Measurements from ENCODE around the gene FAM167B.

Gene FAM167B

GRCh38 chr1:32223683-32224082 lies 23.3 kb upstream of the FAM167B start:
- no peak for DNase-seq

DNA sequence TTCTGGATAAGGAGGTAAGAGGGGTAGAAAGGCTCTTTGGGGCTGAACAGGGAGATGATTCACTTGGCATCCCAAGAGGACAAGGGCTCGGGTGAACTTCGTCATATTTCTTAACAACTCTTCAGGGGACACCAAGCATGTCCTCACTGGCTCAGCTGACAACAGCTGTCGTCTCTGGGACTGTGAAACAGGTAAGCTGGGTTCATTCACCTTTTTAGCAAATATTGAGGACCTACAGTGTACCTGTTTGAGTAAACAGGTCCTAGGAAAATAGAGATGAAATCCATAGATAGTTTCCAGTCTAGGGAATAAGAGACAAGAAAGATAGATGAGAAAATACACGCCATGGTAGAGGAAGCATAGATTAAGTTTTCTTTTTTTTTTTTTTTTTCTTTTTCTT lies 22.7 kb upstream of the FAM167B start:
- no peak for DNase-seq

DNA sequence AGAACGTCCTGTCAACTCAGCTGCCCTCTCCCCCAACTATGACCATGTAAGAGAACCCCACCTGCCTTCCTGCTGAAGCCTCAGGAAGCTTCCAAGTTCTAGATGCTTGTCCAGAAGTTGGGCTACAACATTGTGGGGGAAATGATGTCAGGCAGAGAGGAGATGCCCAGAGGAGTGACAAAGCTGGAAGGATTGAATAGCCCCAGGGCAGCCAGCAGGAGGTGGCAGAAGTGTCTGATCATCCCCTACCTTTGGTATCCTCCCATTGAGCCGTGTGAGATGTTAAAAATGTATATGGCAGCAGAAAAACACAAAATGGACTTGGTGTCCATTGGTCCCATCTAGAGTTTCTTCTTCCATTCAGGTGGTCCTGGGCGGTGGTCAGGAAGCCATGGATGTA lies 18.3 kb upstream of the FAM167B start:
- DNase-seq: no peak

- DNase-seq: no peak
Measured at GRCh38 chr1:32231843-32232432, 15.1 kb upstream of the FAM167B start.

- DNase-seq: no peak
Measured at GRCh38 chr1:32232558-32233304, 14.3 kb upstream of the FAM167B start.

GRCh38 chr1:32234792-32235191 lies 12.2 kb upstream of the FAM167B start:
- no peak for DNase-seq

- no peak for DNase-seq
Measured at GRCh38 chr1:32239337-32239736, 7.7 kb upstream of the FAM167B start.

DNA sequence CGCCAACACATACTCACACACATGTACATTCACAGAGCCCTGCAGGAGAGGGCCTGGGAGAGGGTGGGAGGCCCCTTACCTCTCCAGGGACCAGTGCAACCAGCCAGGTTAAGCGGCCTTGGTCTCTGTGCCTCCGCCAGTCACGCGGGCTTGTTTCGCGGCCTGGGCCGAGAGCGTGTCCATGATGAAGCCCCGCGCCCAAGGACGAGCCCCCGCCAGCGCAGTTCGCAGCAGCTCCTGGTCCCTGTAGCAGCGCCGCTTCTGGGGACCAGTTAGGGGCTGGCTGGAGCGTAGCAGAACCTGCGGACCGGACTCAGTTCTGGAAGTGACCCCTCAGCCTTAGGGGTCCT lies 7.3 kb upstream of the FAM167B start:
- DNase-seq: no peak

DNA sequence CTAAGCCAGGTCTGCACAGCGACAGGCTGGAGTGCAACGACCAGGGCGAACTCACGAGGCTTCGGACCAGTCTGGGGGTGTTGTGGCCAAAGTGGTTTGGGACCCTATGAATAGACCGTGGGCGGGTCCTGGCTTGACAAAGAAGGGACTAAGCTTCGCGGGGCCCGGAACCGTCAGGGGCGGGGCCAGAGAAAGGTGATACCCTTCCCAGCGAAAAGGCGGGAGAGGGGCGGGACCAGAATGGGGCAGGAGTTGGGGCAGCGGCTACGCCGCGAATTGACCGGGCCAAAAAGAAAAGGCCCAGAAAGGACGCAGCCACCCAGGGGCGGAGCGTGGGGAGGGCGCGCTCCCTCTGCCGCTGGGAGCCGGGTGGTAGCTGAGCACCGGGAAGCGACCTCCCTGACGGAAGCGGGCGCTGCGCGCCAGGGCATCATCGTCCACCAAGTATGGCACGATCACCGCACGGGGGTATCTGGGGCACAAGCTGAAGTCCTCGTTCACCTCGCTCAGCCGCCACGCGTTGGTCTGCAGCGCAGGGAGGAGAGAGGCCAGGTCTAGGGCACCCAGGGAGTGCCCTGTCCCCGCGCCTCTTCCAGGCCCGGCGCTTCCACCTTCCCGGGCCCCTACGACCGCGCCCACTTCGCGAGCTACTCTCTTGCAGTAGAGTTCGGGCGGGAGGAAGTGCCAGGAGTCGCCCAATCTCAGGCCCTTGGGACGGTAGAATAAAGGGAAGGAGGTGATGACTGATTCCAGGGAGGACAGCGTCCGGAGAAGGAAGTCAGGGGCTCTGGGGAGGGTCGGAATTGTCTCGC lies 6.7 kb upstream of the FAM167B start:
- DNase-seq: peak; percentile 61

- DNase-seq: peak; percentile 44
Measured at GRCh38 chr1:32241001-32241763, 5.8 kb upstream of the FAM167B start.

DNA sequence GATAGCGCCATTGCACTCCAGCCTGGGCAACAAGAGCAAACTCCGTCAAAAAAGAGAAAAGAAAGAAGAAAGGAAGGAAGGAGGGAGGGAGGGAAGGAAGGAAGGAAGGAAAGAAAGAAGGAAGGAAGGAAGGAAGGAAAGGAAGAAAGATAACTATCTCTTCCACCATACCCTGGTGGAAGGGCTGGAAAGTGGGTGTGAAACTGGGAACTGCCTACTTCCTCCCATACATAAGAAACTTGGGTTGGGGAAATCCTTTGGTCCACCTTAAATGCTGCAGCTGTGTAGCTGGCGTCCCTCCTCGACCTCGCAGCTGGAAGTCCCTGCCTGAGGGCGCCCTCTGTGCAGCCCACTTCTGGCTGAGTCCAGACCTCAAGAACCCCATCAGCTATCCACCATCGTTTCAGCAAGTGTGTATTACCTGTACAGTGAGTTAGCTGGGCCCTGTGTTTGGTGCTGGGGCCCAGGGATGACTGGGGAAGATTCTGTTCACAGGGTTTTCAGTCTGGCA lies 4.6 kb upstream of the FAM167B start:
- no peak for DNase-seq

DNA sequence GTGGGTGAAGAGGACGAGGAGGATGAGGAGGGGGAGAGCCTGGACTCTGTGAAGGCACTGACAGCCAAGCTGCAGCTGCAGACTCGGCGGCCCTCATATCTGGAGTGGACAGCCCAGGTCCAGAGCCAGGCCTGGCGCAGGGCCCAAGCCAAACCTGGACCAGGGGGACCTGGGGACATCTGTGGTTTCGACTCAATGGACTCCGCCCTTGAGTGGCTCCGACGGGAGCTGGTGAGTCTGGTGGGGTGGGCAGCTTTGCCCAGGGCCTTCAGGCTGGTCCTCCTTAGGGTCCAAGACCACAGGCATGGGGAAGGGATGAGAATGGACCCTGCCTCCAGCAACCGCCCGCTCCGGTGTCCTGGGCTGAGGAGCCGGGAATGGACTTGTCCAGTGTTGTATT lies 430 bp downstream of the FAM167B start:
- DNase-seq: no peak

- peak; percentile 60 for DNase-seq
Measured at GRCh38 chr1:32247983-32248889, 1.2 kb downstream of the FAM167B start.

DNA sequence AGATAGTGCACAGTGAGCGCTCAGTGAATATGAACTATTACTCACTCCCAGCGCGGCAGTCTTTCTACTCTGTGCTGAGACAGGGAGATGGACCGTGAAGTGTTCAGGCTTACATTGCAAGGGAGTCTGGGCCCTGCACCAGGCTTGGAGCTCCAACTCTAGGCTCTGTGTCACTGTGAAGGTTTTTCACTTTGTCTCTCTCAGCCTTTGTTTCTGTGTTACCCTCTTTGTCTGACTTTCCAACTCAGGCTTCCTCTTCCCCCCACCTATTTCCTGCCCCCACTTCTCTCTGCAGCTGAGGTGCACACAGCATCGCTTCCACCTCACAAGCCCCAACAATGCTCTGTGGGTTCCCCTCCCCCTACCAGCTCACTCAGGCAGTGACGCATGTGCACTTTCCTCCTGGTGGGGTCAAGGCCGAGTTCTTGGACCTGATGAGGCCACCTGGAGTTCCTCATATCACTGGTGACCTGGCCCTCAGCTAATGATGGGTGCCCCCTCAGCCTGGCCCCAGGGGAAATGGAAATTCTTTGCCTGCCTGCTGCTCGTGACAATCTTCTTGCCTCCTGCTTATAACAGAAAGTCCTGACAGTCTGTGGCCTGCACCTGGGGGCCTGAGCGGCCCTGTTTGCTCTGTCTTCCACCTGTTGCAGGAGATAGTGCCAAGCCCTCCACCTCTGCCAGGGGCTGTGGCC lies 3.0 kb downstream of the FAM167B start:
- DNase-seq: no peak

DNA sequence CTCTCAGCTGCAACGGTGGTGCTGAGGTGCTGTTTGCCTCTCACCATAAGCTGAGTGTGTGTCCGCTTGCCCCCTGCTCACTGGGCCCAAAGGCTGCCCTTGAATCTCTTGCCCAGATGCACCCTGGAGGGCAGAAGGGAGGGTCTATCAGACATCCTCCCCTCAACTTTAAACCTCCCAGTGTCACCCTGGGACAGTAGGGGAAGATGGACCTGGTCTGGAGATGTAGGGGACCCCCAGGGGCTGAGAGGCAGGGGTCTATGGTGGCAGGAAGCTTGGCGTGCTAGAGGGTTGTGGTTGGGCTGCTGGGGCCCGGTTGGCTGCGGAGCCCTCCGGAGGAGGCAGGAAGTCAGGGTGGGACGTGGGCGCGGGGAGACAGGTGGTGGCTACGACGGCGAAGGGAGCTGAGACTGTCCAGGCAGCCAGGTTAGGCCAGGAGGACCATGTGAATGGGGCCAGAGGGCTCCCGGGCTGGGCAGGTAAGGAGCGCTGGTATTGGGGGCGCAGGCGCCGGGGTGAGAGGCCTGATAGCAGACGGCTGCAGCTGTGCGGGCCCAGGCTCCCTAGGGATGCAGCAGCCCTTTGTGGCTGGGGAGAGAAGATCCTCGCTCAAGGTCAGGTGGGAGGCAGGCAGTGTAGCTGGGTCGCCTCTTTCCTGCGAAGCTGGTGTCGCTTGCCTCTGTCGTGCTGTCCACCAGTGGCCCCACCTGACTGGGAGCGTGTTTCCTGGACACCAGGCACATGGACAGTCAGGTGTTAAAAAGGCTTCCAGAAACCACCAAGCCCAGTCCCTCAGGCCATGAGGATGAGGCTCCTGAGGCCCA lies 4.1 kb downstream of the FAM167B start, which contains the start of gene LCK:
Gene LCK (plus strand): TSS at position 373 of the 824 bp plus-strand sequence. CDS start 23,065 bp downstream, outside the sequence.
- DNase-seq: no peak

- no peak for DNase-seq
Measured at GRCh38 chr1:32255072-32256071, 8.3 kb downstream of the FAM167B start.

DNA sequence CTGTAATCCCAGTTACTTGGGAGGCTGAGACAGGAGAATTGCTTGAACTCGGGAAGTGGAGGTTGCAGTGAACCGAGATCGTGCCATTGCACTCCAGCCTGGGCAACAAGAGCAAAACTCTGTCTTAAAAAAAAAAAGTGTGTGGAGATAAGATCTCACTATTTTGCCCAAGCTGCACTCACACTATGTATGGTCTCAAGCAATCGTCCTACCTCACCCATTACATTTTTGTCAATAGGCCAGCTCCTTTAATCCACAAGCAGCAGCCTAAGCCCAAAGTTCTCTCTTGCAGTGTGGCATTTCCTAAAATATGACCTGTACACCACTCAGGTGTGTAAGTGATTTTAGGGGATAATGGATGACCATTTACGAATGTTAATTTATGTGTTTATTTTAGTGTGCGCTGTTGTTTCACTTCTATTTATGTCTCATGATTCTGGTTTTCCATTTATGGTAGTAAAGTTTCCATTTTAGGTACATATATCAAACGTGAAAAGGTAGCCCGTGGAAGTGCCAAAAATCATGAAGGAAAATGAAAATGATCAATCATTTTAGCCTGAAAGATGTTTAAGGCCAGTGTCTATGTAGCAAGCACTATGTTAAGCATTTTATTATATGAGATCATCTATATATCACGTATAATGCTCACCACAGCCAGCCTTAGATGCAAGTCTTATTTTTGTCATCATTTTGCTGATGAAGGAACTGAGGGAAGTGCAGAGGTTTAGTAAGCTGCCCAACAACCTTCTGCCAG lies 9.6 kb downstream of the FAM167B start:
- DNase-seq: no peak

GRCh38 chr1:32257227-32257508 lies 10.1 kb downstream of the FAM167B start:
- DNase-seq: no peak

Data from fibroblast of skin of back (primary cell).